Neutrophil (primary cell): ENCODE measurements around the gene ADAMTS13.
A peak's percentile ranks its signal among the peaks of the same experiment; 100 is the strongest.

Experiments used
- H3K27ac ChIP-seq: fragments of 200-600 bp; sonication (generic); 2 replicates; pipeline ENCODE4 v1.5.1; 2016; ENCODE audit warnings: mild to moderate bottlenecking, moderate library complexity
- H3K27me3 ChIP-seq: fragments of 200-600 bp; sonication (generic); 2 replicates; pipeline ENCODE4 v1.6.0; 2016; ENCODE audit warnings: mild to moderate bottlenecking
- H3K36me3 ChIP-seq: fragments of 200-600 bp; sonication (generic); 2 replicates; pipeline ENCODE4 v1.5.1; 2017
- H3K4me1 ChIP-seq, 2 experiments: fragments of 200-600 bp in 1 of 2; sonication (generic) in 1 of 2; 1 replicate in 1 of 2; 2 replicates in 1 of 2; pipeline versions ENCODE4 v1.5.1 to v1.6.1; 2013 to 2016; ENCODE audit warnings: low read depth in 1 of 2, low read length in 1 of 2, mild to moderate bottlenecking in 1 of 2, moderate library complexity in 1 of 2; ENCODE audit not compliant: control insufficient read depth in 1 of 2, insufficient read depth in 1 of 2
- H3K4me3 ChIP-seq, 2 experiments: fragments of 200-600 bp in 1 of 2; sonication (generic) in 1 of 2; 1 replicate in 1 of 2; 2 replicates in 1 of 2; pipeline ENCODE4 v1.5.1; 2013 to 2016; ENCODE audit warnings: low read depth in 1 of 2, low read length in 1 of 2, mild to moderate bottlenecking in 1 of 2, moderate library complexity in 1 of 2
- H3K9me3 ChIP-seq: fragments of 200-600 bp; sonication (generic); 2 replicates; pipeline ENCODE4 v1.5.1; 2016
- CTCF ChIP-seq: fragments of 200-600 bp; sonication (generic); IDR thresholded peaks from 2 replicates; pipeline ENCODE4 v1.5.1; 2016; ENCODE audit warnings: antibody characterized with exemption

The ADAMTS13 gene

GRCh38 chr9:133476036-133476931, 54.1 kb downstream of the ADAMTS13 start:
- H3K4me1 ChIP-seq = peaks cover 11 to 14% of the 10 kb centered on the region in 2 experiments
- TF ChIP-seq CTCF = no peak
- H3K9me3 ChIP-seq = no peaks in the 10 kb centered on the region
- H3K27me3 ChIP-seq = peaks cover 68% of the 10 kb centered on the region
- H3K36me3 ChIP-seq = no peaks in the 10 kb centered on the region
- H3K4me3 ChIP-seq = no peak overlapping the region
- H3K27ac ChIP-seq = no peak overlapping the region

- Histone ChIP-seq H3K36me3 (no peaks in the 10 kb centered on the region), H3K27me3 (peaks cover 73% of the 10 kb centered on the region), H3K4me1 (peaks cover 11 to 14% of the 10 kb centered on the region in 2 experiments), H3K27ac (no peak overlapping the region), H3K9me3 (no peaks in the 10 kb centered on the region), H3K4me3 (no peak overlapping the region)
- no peak for TF ChIP-seq CTCF
These were observed 54.8 kb downstream of the ADAMTS13 start for GRCh38 chr9:133476941-133477340.

GRCh38 chr9:133477461-133477860, 55.3 kb downstream of the ADAMTS13 start:
- Histone ChIP-seq H3K36me3 (no peaks in the 10 kb centered on the region), H3K27ac (no peak overlapping the region), H3K4me3 (no peak overlapping the region), H3K9me3 (no peaks in the 10 kb centered on the region), H3K27me3 (peaks cover 77% of the 10 kb centered on the region), H3K4me1 (peaks cover 11 to 14% of the 10 kb centered on the region in 2 experiments)
- no peak for TF ChIP-seq CTCF

GRCh38 chr9:133477992-133478850, 56.1 kb downstream of the ADAMTS13 start:
- Histone ChIP-seq H3K27me3 (peaks cover 84% of the 10 kb centered on the region), H3K9me3 (no peaks in the 10 kb centered on the region), H3K27ac (no peak overlapping the region), H3K4me1 (peaks cover 11 to 14% of the 10 kb centered on the region in 2 experiments), H3K36me3 (no peaks in the 10 kb centered on the region), H3K4me3 (peak overlapping the region in 1 of 2 experiments; percentile 17)
- TF ChIP-seq CTCF = no peak

- H3K4me3 ChIP-seq = peak within 1 kb of the TSS; percentile 39 to 56
- H3K4me1 ChIP-seq = peaks cover 11 to 14% of the 10 kb centered on the region in 2 experiments
- TF ChIP-seq CTCF = peak; percentile 12
- H3K9me3 ChIP-seq = no peaks in the 10 kb centered on the region
- H3K27me3 ChIP-seq = peaks cover 85% of the 10 kb centered on the region
- no peaks in the 10 kb centered on the region for H3K36me3 ChIP-seq
- no peak within 1 kb of the TSS for H3K27ac ChIP-seq
These were observed 56.9 kb downstream of the ADAMTS13 start, which contains the start of gene SLC2A6 for GRCh38 chr9:133478851-133479711. SLC2A6 (minus strand) TSS chr9:133479099; CDS start chr9:133479059, 40 bp downstream.
